Natural killer cell treated with Interleukin-12 subunit alpha and Interleukin-12 subunit beta and Interleukin-15 and Interleukin-18, amount 100 ng/mL, for 72 hours (primary cell): ENCODE data around the gene PRORP. TPM values are rescaled to one million over a fixed set of nuclear protein-coding genes. Genes with fewer than 3 reads are reported as not detected.

ENCODE experiments used
- ATAC-seq, 2 donors: fragments of 150-1000 bp; cut with Tn5 transposase in 1 of 2; sonication (Bioruptor Pico), chemical (Tn5 transposase) in 1 of 2; 2 replicates each; pipeline ENCODE4 v1.10.0; 2021
- DNase-seq: peaks from one replicate; pipeline ENCODE4 v3.0.0; 2022; ENCODE audit warnings: low spot score
- H3K27ac Mint-ChIP-seq, 2 donors: 1 replicate in 1 of 2; 2 replicates in 1 of 2; pipeline ENCODE4 v1.8.0; 2022; ENCODE audit warnings: mixed read lengths in 2 of 2, mild to moderate bottlenecking in 1 of 2, moderate library complexity in 1 of 2
- H3K27me3 Mint-ChIP-seq, 2 donors: 1 replicate in 1 of 2; 2 replicates in 1 of 2; pipeline ENCODE4 v1.8.0; 2022; ENCODE audit warnings: mixed read lengths in 2 of 2
- H3K36me3 Mint-ChIP-seq: one replicate; pipeline ENCODE4 v1.8.0; 2022; ENCODE audit warnings: mixed read lengths
- H3K4me1 Mint-ChIP-seq, 2 donors: 1 replicate in 1 of 2; 2 replicates in 1 of 2; pipeline ENCODE4 v1.8.0; 2022; ENCODE audit warnings: low read depth in 2 of 2, mixed read lengths in 2 of 2, mild to moderate bottlenecking in 1 of 2
- H3K4me3 Mint-ChIP-seq: one replicate; pipeline ENCODE4 v1.8.0; 2022; ENCODE audit warnings: mixed read lengths
- H3K9me3 Mint-ChIP-seq: 2 replicates; pipeline ENCODE4 v1.8.0; 2022; ENCODE audit warnings: mixed read lengths
- total RNA-seq, 2 donors: library from RNA; stranded (reverse); gene quantifications; one replicate each; pipeline ENCODE4 v1.2.3, GENCODE V29; 2022

PRORP gene
- total RNA-seq, 2 donors from 2014 or later, result 45.0 to 60.4 TPM

- peaks cover 44 to 53% of the 10 kb centered on the region in 2 donors for H3K4me1 Mint-ChIP-seq
- no peak for DNase-seq
Measured at GRCh38 chr14:35121026-35121886, 1.1 kb upstream of the PRORP start.

GRCh38 chr14:35122696-35123387 is 490 bp downstream of the PRORP start:
- no peaks in the 10 kb centered on the region for H3K27me3 Mint-ChIP-seq
- ATAC-seq, result no peak
- H3K9me3 Mint-ChIP-seq, result no peaks in the 10 kb centered on the region
- no peak for DNase-seq
- H3K4me3 Mint-ChIP-seq, result peak overlapping the region; percentile 93
- peak overlapping the region; percentile 95 to 97 for H3K27ac Mint-ChIP-seq
- peaks cover 25% of the 10 kb centered on the region for H3K36me3 Mint-ChIP-seq
- H3K4me1 Mint-ChIP-seq, result peaks cover 36 to 48% of the 10 kb centered on the region in 2 donors

More at GRCh38 chr14:35121026-35121886, 1.1 kb upstream of the PRORP start:
- peak in 1 of 2 donors; percentile 74 for ATAC-seq
- H3K36me3 Mint-ChIP-seq, result peaks cover 27% of the 10 kb centered on the region
- peak overlapping the region; percentile 93 for H3K4me3 Mint-ChIP-seq
- peak overlapping the region; percentile 95 to 97 for H3K27ac Mint-ChIP-seq
- H3K27me3 Mint-ChIP-seq, result no peaks in the 10 kb centered on the region
- H3K9me3 Mint-ChIP-seq, result no peaks in the 10 kb centered on the region

- ATAC-seq, result no peak
- Mint-ChIP-seq H3K4me3 (peak overlapping the region; percentile 93), H3K36me3 (peaks cover 28% of the 10 kb centered on the region), H3K27me3 (no peaks in the 10 kb centered on the region), H3K9me3 (no peaks in the 10 kb centered on the region), H3K4me1 (peaks cover 37 to 49% of the 10 kb centered on the region in 2 donors), H3K27ac (peak overlapping the region; percentile 95 to 97)
- no peak for DNase-seq
Measured at GRCh38 chr14:35123388-35123703, 994 bp downstream of the PRORP start.

GRCh38 chr14:35124127-35124526 is 1.8 kb downstream of the PRORP start:
- DNase-seq (no peak), ATAC-seq (no peak)
- H3K27ac Mint-ChIP-seq, result peak overlapping the region; percentile 95 to 97
- H3K4me1 Mint-ChIP-seq, result peaks cover 42 to 52% of the 10 kb centered on the region in 2 donors
- peaks cover 32% of the 10 kb centered on the region for H3K36me3 Mint-ChIP-seq
- no peaks in the 10 kb centered on the region for H3K27me3 Mint-ChIP-seq
- peak overlapping the region; percentile 93 for H3K4me3 Mint-ChIP-seq
- H3K9me3 Mint-ChIP-seq, result no peaks in the 10 kb centered on the region

GRCh38 chr14:35133542-35134328 is 11.4 kb downstream of the PRORP start:
- Mint-ChIP-seq H3K4me1 (peaks cover 9 to 23% of the 10 kb centered on the region in 2 donors), H3K27ac (peak overlapping the region in 1 of 2 donors; percentile 78), H3K9me3 (no peaks in the 10 kb centered on the region), H3K27me3 (no peaks in the 10 kb centered on the region), H3K4me3 (no peak overlapping the region), H3K36me3 (peaks cover 7% of the 10 kb centered on the region)
- DNase-seq (no peak), ATAC-seq (peak in 1 of 2 donors; percentile 65)

- Mint-ChIP-seq H3K4me1 (peaks cover 9 to 22% of the 10 kb centered on the region in 2 donors), H3K9me3 (no peaks in the 10 kb centered on the region), H3K36me3 (peaks cover 7% of the 10 kb centered on the region), H3K4me3 (no peak overlapping the region), H3K27ac (peak overlapping the region in 1 of 2 donors; percentile 78), H3K27me3 (no peaks in the 10 kb centered on the region)
- DNase-seq, result no peak
- no peak for ATAC-seq
Measured at GRCh38 chr14:35134329-35135123, 12.2 kb downstream of the PRORP start.

GRCh38 chr14:35138585-35138984 is 16.2 kb downstream of the PRORP start:
- Mint-ChIP-seq H3K27me3 (no peaks in the 10 kb centered on the region), H3K9me3 (no peaks in the 10 kb centered on the region), H3K4me1 (peaks cover 17 to 28% of the 10 kb centered on the region in 2 donors), H3K36me3 (peaks cover under 1% of the 10 kb centered on the region), H3K4me3 (no peak overlapping the region), H3K27ac (no peak overlapping the region)
- DNase-seq, result no peak
- no peak for ATAC-seq

- H3K27me3 Mint-ChIP-seq, result no peaks in the 10 kb centered on the region
- H3K36me3 Mint-ChIP-seq, result peaks cover 4% of the 10 kb centered on the region
- ATAC-seq, result no peak
- no peak overlapping the region for H3K4me3 Mint-ChIP-seq
- peaks cover 2 to 36% of the 10 kb centered on the region in 2 donors for H3K4me1 Mint-ChIP-seq
- peak overlapping the region in 1 of 2 donors; percentile 36 for H3K27ac Mint-ChIP-seq
- DNase-seq, result no peak
- H3K9me3 Mint-ChIP-seq, result no peaks in the 10 kb centered on the region
Measured at GRCh38 chr14:35140718-35141581, 18.6 kb downstream of the PRORP start.

GRCh38 chr14:35144029-35144428 is 21.7 kb downstream of the PRORP start:
- no peak overlapping the region for H3K4me3 Mint-ChIP-seq
- ATAC-seq (no peak), DNase-seq (no peak)
- no peaks in the 10 kb centered on the region for H3K9me3 Mint-ChIP-seq
- H3K4me1 Mint-ChIP-seq, result peaks cover 3 to 32% of the 10 kb centered on the region in 2 donors
- H3K27me3 Mint-ChIP-seq, result no peaks in the 10 kb centered on the region
- peaks cover 10% of the 10 kb centered on the region for H3K36me3 Mint-ChIP-seq
- peak overlapping the region in 1 of 2 donors; percentile 58 for H3K27ac Mint-ChIP-seq

- Mint-ChIP-seq H3K36me3 (peaks cover 10% of the 10 kb centered on the region), H3K9me3 (no peaks in the 10 kb centered on the region), H3K27me3 (no peaks in the 10 kb centered on the region), H3K4me3 (no peak overlapping the region), H3K4me1 (peaks cover 17 to 22% of the 10 kb centered on the region in 2 donors), H3K27ac (no peak overlapping the region)
- no peak for DNase-seq
- ATAC-seq, result no peak
Measured at GRCh38 chr14:35146711-35147149, 24.4 kb downstream of the PRORP start.

- no peaks in the 10 kb centered on the region for H3K27me3 Mint-ChIP-seq
- no peak for DNase-seq
- no peaks in the 10 kb centered on the region for H3K9me3 Mint-ChIP-seq
- no peak overlapping the region for H3K27ac Mint-ChIP-seq
- H3K36me3 Mint-ChIP-seq, result peaks cover 10% of the 10 kb centered on the region
- H3K4me1 Mint-ChIP-seq, result peaks cover 17 to 22% of the 10 kb centered on the region in 2 donors
- ATAC-seq, result no peak
- H3K4me3 Mint-ChIP-seq, result no peak overlapping the region
Measured at GRCh38 chr14:35147186-35147585, 24.8 kb downstream of the PRORP start.

GRCh38 chr14:35147711-35148110 is 25.4 kb downstream of the PRORP start:
- Mint-ChIP-seq H3K4me3 (no peak overlapping the region), H3K36me3 (peaks cover 10% of the 10 kb centered on the region), H3K4me1 (peaks cover 17 to 22% of the 10 kb centered on the region in 2 donors), H3K9me3 (no peaks in the 10 kb centered on the region), H3K27ac (no peak overlapping the region), H3K27me3 (no peaks in the 10 kb centered on the region)
- DNase-seq (no peak), ATAC-seq (no peak)
